WERI-Rb-1 (cell line): ENCODE measurements around the gene CFTR.
"Not testable (repeated sequence)": the region's sequence is repeated elsewhere in the genome, so short reads cannot be mapped to it uniquely, and the experiment has no call there.

ENCODE experiments used
- DNase-seq: peaks from one replicate; pipeline ENCODE4 v3.0.0-alpha.2; 2020
- H3K27ac ChIP-seq: fragments of 250-450 bp; sonication (Bioruptor Pico); 2 replicates; pipeline ENCODE4 v1.5.1; 2020; ENCODE audit warnings: mild to moderate bottlenecking, moderate library complexity
- H3K27me3 ChIP-seq: fragments of 250-450 bp; sonication (Bioruptor Pico); 2 replicates; pipeline ENCODE4 v1.5.1; 2021; ENCODE audit warnings: mild to moderate bottlenecking, low read depth, moderate library complexity; ENCODE audit not compliant: insufficient read depth, severe bottlenecking
- H3K36me3 ChIP-seq: fragments of 250-450 bp; sonication (Bioruptor Pico); 2 replicates; pipeline ENCODE4 v1.5.1; 2020; ENCODE audit warnings: mild to moderate bottlenecking, moderate library complexity
- H3K4me3 ChIP-seq: 2 replicates; pipeline ENCODE4 v1.5.1; 2011; ENCODE audit warnings: low read depth, mild to moderate bottlenecking, control low read depth, low read length
- H3K9me3 ChIP-seq: fragments of 250-450 bp; sonication (Bioruptor Pico); 2 replicates; pipeline ENCODE4 v1.5.1; 2021; ENCODE audit warnings: mild to moderate bottlenecking, moderate library complexity; ENCODE audit not compliant: severe bottlenecking
- CTCF ChIP-seq: IDR thresholded peaks from 2 replicates; pipeline ENCODE4 v1.5.1; 2011; ENCODE audit warnings: low read depth, mild to moderate bottlenecking, control low read depth, inconsistent platforms, low read length

The CFTR gene

GRCh38 chr7:117448655-117449054, 31.2 kb upstream of the CFTR start:
- TF ChIP-seq CTCF = no peak
- no peak overlapping the region for H3K27ac ChIP-seq
- H3K4me3 ChIP-seq = no peak overlapping the region
- peaks cover 17% of the 10 kb centered on the region for H3K27me3 ChIP-seq
- no peaks in the 10 kb centered on the region for H3K36me3 ChIP-seq
- no peak for DNase-seq
- no peaks in the 10 kb centered on the region for H3K9me3 ChIP-seq

GRCh38 chr7:117458977-117459583, 20.7 kb upstream of the CFTR start:
- Histone ChIP-seq H3K27ac (no peak overlapping the region), H3K4me3 (no peak overlapping the region), H3K27me3 (peaks cover 15% of the 10 kb centered on the region), H3K9me3 (no peaks in the 10 kb centered on the region), H3K36me3 (no peaks in the 10 kb centered on the region)
- no peak for TF ChIP-seq CTCF
- DNase-seq = no peak

GRCh38 chr7:117459735-117460134, 20.1 kb upstream of the CFTR start:
- Histone ChIP-seq H3K4me3 (no peak overlapping the region), H3K36me3 (no peaks in the 10 kb centered on the region), H3K27ac (no peak overlapping the region), H3K9me3 (no peaks in the 10 kb centered on the region), H3K27me3 (peaks cover 15% of the 10 kb centered on the region)
- TF ChIP-seq CTCF = no peak
- no peak for DNase-seq

GRCh38 chr7:117460815-117461214, 19.0 kb upstream of the CFTR start:
- not testable (repeated sequence) for H3K27ac ChIP-seq, DNase-seq, H3K9me3 ChIP-seq, H3K4me3 ChIP-seq, H3K36me3 ChIP-seq
- peaks cover 19% of the 10 kb centered on the region for H3K27me3 ChIP-seq

GRCh38 chr7:117468174-117468573, 11.7 kb upstream of the CFTR start:
- H3K27ac ChIP-seq = no peak overlapping the region
- no peak for TF ChIP-seq CTCF
- no peak for DNase-seq

GRCh38 chr7:117470777-117471176, 9.0 kb upstream of the CFTR start:
- no peak for TF ChIP-seq CTCF
- H3K4me3 ChIP-seq = no peak overlapping the region
- no peak for DNase-seq
- peaks cover 16% of the 10 kb centered on the region for H3K27me3 ChIP-seq
- no peaks in the 10 kb centered on the region for H3K36me3 ChIP-seq
- H3K27ac ChIP-seq = no peak overlapping the region
- H3K9me3 ChIP-seq = no peaks in the 10 kb centered on the region

More at GRCh38 chr7:117468174-117468573, 11.7 kb upstream of the CFTR start:
- Histone ChIP-seq H3K9me3 (no peaks in the 10 kb centered on the region), H3K36me3 (no peaks in the 10 kb centered on the region), H3K27me3 (peaks cover 12% of the 10 kb centered on the region), H3K4me3 (no peak overlapping the region)
